Ovary (tissue), 9 donors: ENCODE data around the gene COL25A1. TPM values are rescaled to one million over a fixed set of nuclear protein-coding genes. Genes with fewer than 3 reads are reported as not detected.

Source experiments
- DNase-seq, 5 donors: peaks; one replicate each; pipeline ENCODE4 v3.0.0-alpha.2; 2019 to 2020
- H3K27ac ChIP-seq, 2 donors: fragments of 200-600 bp; one replicate each; pipeline versions ENCODE4 v1.5.1 to v1.8.0; 2019 to 2022
- H3K27me3 ChIP-seq: fragments of 200-600 bp; one replicate; pipeline ENCODE4 v1.8.0; 2022
- H3K36me3 ChIP-seq: fragments of 200-600 bp; sonication (generic); one replicate; pipeline ENCODE4 v1.5.1; 2019
- H3K4me1 ChIP-seq: one replicate; pipeline ENCODE4 v1.8.1; 2013; ENCODE audit warnings: mild to moderate bottlenecking, moderate library complexity; ENCODE audit not compliant: insufficient read depth
- H3K4me3 ChIP-seq: fragments of 200-600 bp; sonication (generic); one replicate; pipeline ENCODE4 v1.5.1; 2017
- H3K9me3 ChIP-seq, 2 donors: fragments of 200-600 bp in 1 of 2; sonication (generic) in 1 of 2; one replicate each; pipeline versions ENCODE4 v1.5.1 to v1.8.1; 2013 to 2019; ENCODE audit warnings: mild to moderate bottlenecking in 1 of 2, moderate library complexity in 1 of 2
- CTCF ChIP-seq, 3 donors: fragments of 450-650 bp in 2 of 3; fragments of 200-600 bp in 1 of 3; IDR thresholded peaks; one replicate each; pipeline versions ENCODE4 v1.5.1 to v1.8.0; 2016 to 2022; ENCODE audit warnings: antibody characterized with exemption in 3 of 3, mild to moderate bottlenecking in 1 of 3
- EP300 ChIP-seq: sonication (generic); formaldehyde crosslinking; IDR thresholded peaks from one replicate; pipeline ENCODE4 v1.6.1; 2017; ENCODE audit warnings: antibody characterized with exemption
- POLR2A ChIP-seq: fragments of 450-650 bp; IDR thresholded peaks from one replicate; pipeline ENCODE4 v1.6.1; 2017; ENCODE audit warnings: antibody characterized with exemption, mild to moderate bottlenecking, moderate library complexity
- WGBS, 3 donors: extraction: QIAGEN DNeasy Blood & Tissue Kit in 1 of 3; methylation state at CpG; one replicate each; pipeline versions ENCODE4 v1.1.5 to v1.1.7; 2013 to 2017; 5-methylcytosine and 5-hydroxymethylcytosine counted together
- intact Hi-C, 4 donors: fragments of 100-400 bp; cut with DNase I; formaldehyde crosslinking; loops; one replicate each; pipeline versions ENCODE4 v1.11.0 to v1.15.1; 2022 to 2023
- polyA plus RNA-seq, 2 donors: library from polyadenylated mRNA; stranded (reverse); fragments of 200-250 nt in 1 of 2; fragments of 350-450 nt in 1 of 2; fragmentation: Illumina TruSeq in 1 of 2; extraction: RNeasy Lipid Tissue Mini Kit (QIAGEN cat#74804) in 1 of 2; gene quantifications; one replicate each; pipeline ENCODE4 v1.2.3, GENCODE V29; 2013 to 2014
- total RNA-seq, 7 donors: library from RNA; depleted of rRNA in 2 of 7; stranded (reverse); fragments of >200 nt in 2 of 7; fragmentation: NEBNext Ultra II Directional in 3 of 7; extraction: Animal tissue kit (Norgen Biotek cat#: 25700) in 3 of 7; gene quantifications; one replicate each; pipeline versions ENCODE4 v1.1.0 to v1.2.4, GENCODE V29; 2016 to 2023
- donor health status: DM: no; HTN: no; CAD: no; lungs with moderate emphysema.
- donor health status: DM: no; HTN: no; CAD: no.
- donor health status: Bipolar disorder and iron deficiency.
- donor health status: DM: yes; HTN: yes; CAD: no.
- donor health status: DM: no; HTN: no; CAD: no.
- donor health status: DM: yes; HTN: yes; CAD: no.

Gene COL25A1
- total and polyA plus RNA-seq, 9 donors = 0.25 to 3.2 (median 0.77) TPM

DNA sequence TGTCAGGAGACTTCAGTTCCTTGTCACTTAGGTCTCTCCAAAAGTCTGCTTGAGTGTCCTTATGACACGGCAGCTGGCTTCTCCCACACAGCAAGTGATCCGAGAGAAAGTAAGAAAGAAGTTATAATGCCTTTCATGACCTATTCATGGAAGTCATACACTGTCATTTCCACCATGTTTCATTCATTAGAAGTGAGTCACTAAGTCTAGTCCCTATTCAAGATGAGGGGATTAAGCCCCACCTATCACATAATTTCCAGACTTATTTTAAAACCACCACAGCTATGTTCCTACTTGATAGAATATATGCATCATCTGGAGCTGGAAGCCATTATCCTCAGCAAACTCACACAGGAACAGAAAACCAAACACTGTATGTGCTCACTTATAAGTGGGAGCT lies 25.2 kb upstream of the COL25A1 start:
- no peak for DNase-seq
- Histone ChIP-seq H3K9me3 (no peaks in the 10 kb centered on the region), H3K4me3 (no peak overlapping the region), H3K4me1 (no peaks in the 10 kb centered on the region), H3K27ac (no peak overlapping the region), H3K36me3 (no peaks in the 10 kb centered on the region), H3K27me3 (no peaks in the 10 kb centered on the region)
- intact Hi-C loops = no loop called here
- WGBS, 3 donors = 91 to 93% (median 92%) methylated on average over 2 of the region's 2 CpGs
- no peak for TF ChIP-seq POLR2A
- no peak for TF ChIP-seq CTCF (IDR thresholded peaks at IDR 0.05)
- TF ChIP-seq EP300 = no peak

- intact Hi-C loops = no loop called here
Measured at GRCh38 chr4:109325698-109326097, 23.2 kb upstream of the COL25A1 start.

DNA sequence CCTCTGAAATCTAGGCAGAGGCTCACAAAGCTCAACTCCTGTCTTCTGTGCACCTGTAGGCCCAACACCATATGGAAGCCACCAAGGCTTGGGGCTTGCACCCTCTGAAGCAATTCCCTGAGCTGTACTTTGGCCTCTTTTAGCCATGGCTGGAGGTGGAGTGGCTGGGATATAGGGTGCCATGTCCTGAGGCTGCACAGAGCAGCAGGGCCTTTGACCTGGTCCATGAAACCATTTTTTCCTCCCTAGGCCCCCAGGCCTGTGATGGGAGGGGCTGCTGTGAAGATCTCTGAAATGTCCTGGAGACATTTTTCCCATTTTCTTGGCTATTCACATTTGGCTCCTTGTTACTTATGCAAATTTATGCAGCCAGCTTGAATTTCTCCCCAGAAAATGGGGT lies 20.9 kb upstream of the COL25A1 start:
- H3K4me1 ChIP-seq = no peaks in the 10 kb centered on the region
- intact Hi-C loops = no loop called here
- DNase-seq = no peak
- no peak overlapping the region for H3K27ac ChIP-seq
- H3K27me3 ChIP-seq = no peaks in the 10 kb centered on the region
- no peaks in the 10 kb centered on the region for H3K36me3 ChIP-seq
- no peak for TF ChIP-seq CTCF (IDR thresholded peaks at IDR 0.05)
- TF ChIP-seq POLR2A = no peak
- TF ChIP-seq EP300 = no peak
- no peak overlapping the region for H3K4me3 ChIP-seq
- no peaks in the 10 kb centered on the region for H3K9me3 ChIP-seq

More at GRCh38 chr4:109325698-109326097, 23.2 kb upstream of the COL25A1 start:
- no peaks in the 10 kb centered on the region for H3K9me3 ChIP-seq
- TF ChIP-seq POLR2A (no peak), EP300 (no peak), CTCF (IDR thresholded peaks at IDR 0.05) (no peak)
- no peaks in the 10 kb centered on the region for H3K27me3 ChIP-seq
- 85 to 95% (median 93%) methylated on average over 2 of the region's 2 CpGs for WGBS, 3 donors
- no peaks in the 10 kb centered on the region for H3K4me1 ChIP-seq
- H3K36me3 ChIP-seq = no peaks in the 10 kb centered on the region
- no peak overlapping the region for H3K4me3 ChIP-seq
- DNase-seq = no peak
- no peak overlapping the region for H3K27ac ChIP-seq

- no peak for TF ChIP-seq EP300
- TF ChIP-seq CTCF (IDR thresholded peaks at IDR 0.05) = no peak
- no peak for TF ChIP-seq POLR2A
- Histone ChIP-seq H3K4me1 (no peaks in the 10 kb centered on the region), H3K27ac (no peak overlapping the region), H3K4me3 (no peak overlapping the region), H3K27me3 (no peaks in the 10 kb centered on the region), H3K9me3 (no peaks in the 10 kb centered on the region), H3K36me3 (no peaks in the 10 kb centered on the region)
- 91 to 98% (median 98%) methylated on average over 1 of the region's 1 CpG for WGBS, 3 donors
- no peak for DNase-seq
- intact Hi-C loops = no loop called here
Measured at GRCh38 chr4:109321232-109321631, 18.8 kb upstream of the COL25A1 start.

- TF ChIP-seq CTCF (IDR thresholded peaks at IDR 0.05) (no peak), POLR2A (no peak), EP300 (no peak)
- Histone ChIP-seq H3K4me3 (no peak overlapping the region), H3K9me3 (peaks cover 0 to 3% of the 10 kb centered on the region in 2 donors), H3K27ac (no peak overlapping the region), H3K4me1 (no peaks in the 10 kb centered on the region), H3K36me3 (no peaks in the 10 kb centered on the region), H3K27me3 (no peaks in the 10 kb centered on the region)
- 87 to 90% (median 89%) methylated on average over 2 of the region's 2 CpGs for WGBS, 3 donors
- DNase-seq = no peak
- intact Hi-C loops = no loop called here
Measured at GRCh38 chr4:109319684-109320083, 17.2 kb upstream of the COL25A1 start.
